H1 (cell line): ENCODE results near the gene MTX1. TPM values are rescaled to one million over a fixed set of nuclear protein-coding genes. Genes with fewer than 3 reads are reported as not detected.

ENCODE experiments used
- CTCF ChIA-PET: fragments of 300-600 bp; sonication (Branson Sonifier 250); formaldehyde crosslinking; loops from one replicate; lab custom pipeline; 2021; ENCODE audit not compliant: partially characterized antibody; lab: Charles Lee
- POLR2A ChIA-PET: fragments of 300-600 bp; sonication (Branson Sonifier 250); formaldehyde crosslinking; loops from one replicate; lab custom pipeline; 2021; ENCODE audit warnings: inconsistent platforms; ENCODE audit not compliant: partially characterized antibody; lab: Charles Lee
- DNase-seq, 2 experiments: peaks; one replicate each; pipeline versions ENCODE4 v3.0.0 to v3.0.0-alpha.2; 2010 to 2022; ENCODE audit warnings: low spot score in 2 of 2, low read depth in 1 of 2, mixed read lengths in 1 of 2
- FAIRE-seq: peaks from 2 replicates; lab custom pipeline; 2011; peaks lifted over from hg19 to GRCh38; lab: Jason Lieb, UNC
- H2AFZ ChIP-seq: 2 replicates; pipeline ENCODE4 v1.8.1; 2012; ENCODE audit warnings: low read length, inconsistent platforms
- H2AK5ac ChIP-seq: 2 replicates; pipeline ENCODE4 v1.6.1; 2013; ENCODE audit warnings: low read depth, low read length
- H2BK120ac ChIP-seq: replicated peaks from 2 replicates; pipeline ENCODE3; 2013; ENCODE audit warnings: low read depth, low read length, inconsistent platforms
- H2BK12ac ChIP-seq: 2 replicates; pipeline ENCODE4 v1.6.1; 2013; ENCODE audit warnings: low read depth, low read length
- H2BK15ac ChIP-seq: 2 replicates; pipeline ENCODE4 v1.6.1; 2013; ENCODE audit warnings: low read length
- H2BK20ac ChIP-seq: 2 replicates; pipeline ENCODE4 v1.6.1; 2013; ENCODE audit warnings: low read length
- H2BK5ac ChIP-seq: 2 replicates; pipeline ENCODE4 v1.6.1; 2013; ENCODE audit warnings: low read depth, low read length
- H3K14ac ChIP-seq: 2 replicates; pipeline ENCODE4 v1.6.1; 2013; ENCODE audit warnings: inconsistent platforms; ENCODE audit not compliant: insufficient read length
- H3K18ac ChIP-seq: 2 replicates; pipeline ENCODE4 v1.6.1; 2013; ENCODE audit warnings: low read length; ENCODE audit errors: extremely low read depth
- H3K23ac ChIP-seq: 2 replicates; pipeline ENCODE4 v1.6.1; 2013; ENCODE audit warnings: inconsistent platforms; ENCODE audit not compliant: insufficient read length
- H3K23me2 ChIP-seq: 2 replicates; pipeline ENCODE4 v1.6.1; 2013; ENCODE audit warnings: low read depth, low read length
- H3K27ac ChIP-seq: 2 replicates; pipeline ENCODE4 v1.6.1; 2011; ENCODE audit warnings: low read depth, low read length, inconsistent platforms
- H3K27me3 ChIP-seq, 4 experiments: replicated peaks in 1 of 4; 1 replicate in 1 of 4; 2 replicates in 3 of 4; pipeline versions ENCODE4 v1.6.1 to v1.8.1; 2011 to 2013; ENCODE audit warnings: low read length in 3 of 4, mild to moderate bottlenecking in 3 of 4, inconsistent platforms in 2 of 4, mixed read lengths in 2 of 4, moderate library complexity in 1 of 4; ENCODE audit not compliant: control insufficient read depth in 3 of 4, insufficient read depth in 3 of 4; ENCODE audit errors: extremely low read depth in 1 of 4
- H3K36me3 ChIP-seq, 4 experiments: 2 replicates each; pipeline versions ENCODE4 v1.6.1 to v1.8.1; 2011 to 2013; ENCODE audit warnings: mild to moderate bottlenecking in 4 of 4, low read length in 3 of 4, moderate library complexity in 2 of 4, control low read depth in 1 of 4, inconsistent platforms in 1 of 4; ENCODE audit not compliant: insufficient read depth in 4 of 4, control insufficient read depth in 2 of 4
- H3K4ac ChIP-seq: replicated peaks from 2 replicates; pipeline ENCODE3; 2013; ENCODE audit warnings: low read length, low read depth, mixed read lengths, inconsistent platforms; ENCODE audit not compliant: insufficient read length
- H3K4me1 ChIP-seq, 4 experiments: replicated peaks in 1 of 4; 1 replicate in 1 of 4; 2 replicates in 3 of 4; pipeline versions ENCODE4 v1.6.1 to v1.8.1; 2011 to 2013; ENCODE audit warnings: low read length in 3 of 4, inconsistent platforms in 2 of 4, mixed read lengths in 1 of 4; ENCODE audit not compliant: insufficient read depth in 4 of 4, control insufficient read depth in 3 of 4
- H3K4me2 ChIP-seq, 2 experiments: 2 replicates each; pipeline versions ENCODE4 v1.6.1 to v1.8.1; 2011 to 2013; ENCODE audit warnings: low read depth in 2 of 2, low read length in 2 of 2, control low read depth in 1 of 2, inconsistent platforms in 1 of 2, mild to moderate bottlenecking in 1 of 2; ENCODE audit not compliant: insufficient read depth in 1 of 2
- H3K4me3 ChIP-seq, 4 experiments: fragments of 200-600, 300-600 bp in 1 of 4; sonication (generic), shearing (Covaris generic), sonication (Bioruptor Twin) in 1 of 4; 2 replicates each; pipeline versions ENCODE4 v1.5.1 to v1.8.1; 2011 to 2016; ENCODE audit warnings: low read length in 4 of 4, low read depth in 3 of 4, control low read depth in 2 of 4, inconsistent platforms in 2 of 4, mild to moderate bottlenecking in 2 of 4, mixed read lengths in 1 of 4, moderate library complexity in 1 of 4; ENCODE audit not compliant: insufficient read depth in 2 of 4; ENCODE audit errors: extremely low read depth in 1 of 4
- H3K56ac ChIP-seq: replicated peaks from 2 replicates; pipeline ENCODE3; 2013; ENCODE audit warnings: low read depth, mild to moderate bottlenecking, mixed read lengths, low read length, inconsistent platforms; ENCODE audit not compliant: insufficient read length
- H3K79me1 ChIP-seq: 2 replicates; pipeline ENCODE4 v1.6.1; 2013; ENCODE audit warnings: low read depth, low read length, control low read depth
- H3K79me2 ChIP-seq, 2 experiments: 2 replicates each; pipeline versions ENCODE4 v1.6.1 to v1.8.1; 2012 to 2013; ENCODE audit warnings: low read length in 2 of 2, mild to moderate bottlenecking in 2 of 2, inconsistent platforms in 1 of 2; ENCODE audit not compliant: insufficient read depth in 2 of 2, control insufficient read depth in 1 of 2
- H3K9ac ChIP-seq, 4 experiments: replicated peaks in 1 of 4; 1 replicate in 1 of 4; 2 replicates in 3 of 4; pipeline versions ENCODE4 v1.6.1 to v1.8.1; 2011 to 2013; ENCODE audit warnings: low read depth in 3 of 4, low read length in 3 of 4, control low read depth in 2 of 4, mild to moderate bottlenecking in 2 of 4, moderate library complexity in 2 of 4, inconsistent platforms in 1 of 4; ENCODE audit errors: extremely low read depth in 1 of 4
- H3K9me3 ChIP-seq, 2 experiments: 2 replicates each; pipeline versions ENCODE4 v1.6.1 to v1.8.1; 2012 to 2013; ENCODE audit warnings: mild to moderate bottlenecking in 2 of 2, moderate library complexity in 2 of 2, control low read depth in 1 of 2, inconsistent platforms in 1 of 2, low read depth in 1 of 2, low read length in 1 of 2, mixed read lengths in 1 of 2; ENCODE audit not compliant: insufficient read depth in 2 of 2
- H4K20me1 ChIP-seq, 2 experiments: replicated peaks in 1 of 2; 2 replicates each; pipeline versions ENCODE3 to v1.8.1; 2011 to 2013; ENCODE audit warnings: inconsistent platforms in 2 of 2, low read length in 2 of 2, mild to moderate bottlenecking in 1 of 2; ENCODE audit not compliant: insufficient read depth in 2 of 2, control insufficient read depth in 1 of 2
- H4K5ac ChIP-seq: 2 replicates; pipeline ENCODE4 v1.6.1; 2013; ENCODE audit warnings: low read length, low read depth, mixed read lengths, inconsistent platforms; ENCODE audit not compliant: insufficient read length
- H4K8ac ChIP-seq: 2 replicates; pipeline ENCODE4 v1.8.0; 2013; ENCODE audit warnings: mild to moderate bottlenecking, moderate library complexity, low read length, inconsistent platforms; ENCODE audit not compliant: insufficient read depth; ENCODE audit errors: extremely low read depth
- H4K91ac ChIP-seq: replicated peaks from 2 replicates; pipeline ENCODE3; 2013; ENCODE audit warnings: low read length, mixed read lengths, inconsistent platforms; ENCODE audit not compliant: insufficient read length
- BCL11A ChIP-seq, 2 experiments: IDR thresholded peaks; one replicate each; pipeline ENCODE4 v1.6.1; 2011; ENCODE audit warnings: low read depth in 2 of 2, low read length in 2 of 2, mild to moderate bottlenecking in 2 of 2
- HDAC2 ChIP-seq, 2 experiments: fragments of 300-600 bp in 1 of 2; sonication (generic) in 1 of 2; IDR thresholded peaks; 2 replicates each; pipeline ENCODE4 v1.6.1; 2011 to 2012; ENCODE audit warnings: low read depth in 2 of 2, low read length in 2 of 2, mild to moderate bottlenecking in 2 of 2, moderate library complexity in 2 of 2, borderline replicate concordance in 1 of 2, inconsistent platforms in 1 of 2
- POLR2A ChIP-seq, 2 experiments: IDR thresholded peaks; 1 replicate in 1 of 2; 2 replicates in 1 of 2; pipeline ENCODE4 v1.6.1; 2011; ENCODE audit warnings: low read depth in 2 of 2, low read length in 2 of 2, mild to moderate bottlenecking in 2 of 2; ENCODE audit errors: control extremely low read depth in 1 of 2
- POU5F1 ChIP-seq: IDR thresholded peaks from 2 replicates; pipeline ENCODE4 v1.6.1; 2011; ENCODE audit warnings: low read depth, mild to moderate bottlenecking, low read length, moderate library complexity
- SAP30 ChIP-seq: fragments of 300-600 bp; sonication (generic); IDR thresholded peaks from 2 replicates; pipeline ENCODE4 v1.7.1; 2012; ENCODE audit warnings: low read length, moderate library complexity, mild to moderate bottlenecking, inconsistent platforms; ENCODE audit not compliant: insufficient read depth, insufficient replicate concordance
- SUZ12 ChIP-seq: fragments of 200-600 bp; sonication (generic); IDR thresholded peaks from 2 replicates; pipeline ENCODE4 v1.6.1; 2012; ENCODE audit warnings: mild to moderate bottlenecking, inconsistent platforms, low read length, moderate library complexity, mixed read lengths
- WGBS, 2 experiments: shearing (Covaris generic) in 1 of 2; methylation state at CpG; one replicate each; pipeline versions ENCODE4 v1.1.6 to v1.1.7; 2013 to 2015; ENCODE audit warnings: low lambda C conversion rate in 2 of 2, mixed read lengths in 2 of 2, inconsistent platforms in 1 of 2, low coverage in 1 of 2, missing lambda C conversion rate in 1 of 2; ENCODE audit not compliant: insufficient replicate concordance in 2 of 2, insufficient coverage in 1 of 2, insufficient read length in 1 of 2; ENCODE audit errors: extremely low coverage in 1 of 2, missing lambda C conversion rate in 1 of 2; 5-methylcytosine and 5-hydroxymethylcytosine counted together
- polyA plus RNA-seq, 7 experiments: library from polyadenylated mRNA; depleted of rRNA in 3 of 7; stranded (reverse) in 5 of 7; unstranded in 2 of 7; fragments of >200 nt in 5 of 7; fragments of 200-250 nt in 2 of 7; gene quantifications; 1 replicate in 5 of 7; 2 replicates in 1 of 7; 4 replicates in 1 of 7; pipeline versions ENCODE4 v1.2.1 to v1.2.3, GENCODE V29; 2011 to 2013; ENCODE audit warnings: missing spikeins in 2 of 7, mixed read lengths in 2 of 7
- total RNA-seq: library from RNA; stranded (reverse); fragmentation: NEBNext Ultra II Directional; extraction: Animal tissue kit (Norgen Biotek cat#: 25700); gene quantifications from 2 replicates; pipeline ENCODE4 v1.2.1, GENCODE V29; 2021

Gene MTX1
- total and polyA plus RNA-seq, 2 of the 8 experiments (the other 6 are each of a cell fraction or from before 2014, with no cell fraction given) = 47.9 to 131 TPM

- no peak overlapping the region for H4K91ac ChIP-seq
- peaks cover 12% of the 10 kb centered on the region; the same call in 1 of the 2 replicates for H3K23me2 ChIP-seq
- peak overlapping the region; percentile 57 to 91 (median 76) for H3K4me3 ChIP-seq
- peaks cover 0 to 6% of the 10 kb centered on the region in 2 experiments for H4K20me1 ChIP-seq
- FAIRE-seq (no peak), DNase-seq (no peak)
- peak overlapping the region; percentile 21 for H3K14ac ChIP-seq
- 0 out of 2 replicates have a peak overlapping the region, but pooled peaks have one; percentile 50 for H2BK12ac ChIP-seq
- H4K5ac ChIP-seq = no peak overlapping the region
- ChIA-PET POLR2A (interaction anchor here (2.7 kb wide), 1 partner anchor 60 kb away, joined by 7 read pairs; no protein-coding TSS in a partner anchor), CTCF (interaction anchor here (15.2 kb wide), 1 partner anchor 68 kb away, joined by 227 read pairs; the partner anchor contains the start of gene RUSC1)
- H3K23ac ChIP-seq = no peak overlapping the region
- peak overlapping the region; percentile 85; the same call in 1 of the 2 replicates for H2AK5ac ChIP-seq
- no peaks in the 10 kb centered on the region for H3K79me1 ChIP-seq
- no peak overlapping the region for H3K56ac ChIP-seq
- no peak overlapping the region for H2AFZ ChIP-seq
- TF ChIP-seq HDAC2 (IDR thresholded peaks at IDR 0.05; ENCODE audit: borderline replicate concordance in 1 of 2, low read depth in 2 of 2, low read length in 2 of 2) (no peak), POU5F1 (no peak), BCL11A (IDR thresholded peaks at IDR 0.05; ENCODE audit: low read depth in 2 of 2, low read length in 2 of 2) (no peak), POLR2A (IDR thresholded peaks at IDR 0.05; ENCODE audit: control extremely low read depth in 1 of 2, low read depth in 2 of 2, low read length in 2 of 2) (no peak), SAP30 (no peak), SUZ12 (no peak)
- H4K8ac ChIP-seq = peak overlapping the region; percentile 9; the same call in 1 of the 2 replicates
- no peak overlapping the region for H2BK20ac ChIP-seq
- 75% methylated on average over 12 of the region's 12 CpGs; no CpG with 5 or more reads in 1 of the 2 experiments for WGBS, 2 experiments
- H2BK15ac ChIP-seq = peak overlapping the region; percentile 81; the same call in 1 of the 2 replicates
- H3K4ac ChIP-seq = peak overlapping the region; percentile 39
- peaks cover 0 to 5% (median under 1%) of the 10 kb centered on the region in 4 experiments; a peak in 2 of 8 replicates for H3K36me3 ChIP-seq
- H3K79me2 ChIP-seq = 0 out of 4 replicates have a peak, but pooled peaks cover 0 to 3% of the 10 kb centered on the region in 2 experiments
- no peaks in the 10 kb centered on the region for H3K9me3 ChIP-seq
- H2BK5ac ChIP-seq = no peak overlapping the region
- peaks cover 0 to 26% (median 16%) of the 10 kb centered on the region in 4 experiments; a peak in 6 of 7 replicates for H3K4me1 ChIP-seq
- H2BK120ac ChIP-seq = no peak overlapping the region
- no peaks in the 10 kb centered on the region for H3K27me3 ChIP-seq
- H3K27ac ChIP-seq = no peak overlapping the region
- peak overlapping the region; percentile 79 to 88 for H3K4me2 ChIP-seq
- H3K9ac ChIP-seq = no peak overlapping the region
- H3K18ac ChIP-seq = 0 out of 2 replicates have a peak overlapping the region, but pooled peaks have one; percentile 19
Measured at GRCh38 chr1:155254228-155254713, 45.8 kb downstream of the MTX1 start.
